GM12872 (cell line): ENCODE data around the gene NRDE2.

Experiments used
- TF ChIP-seq, protein P1 (sequence below): IDR thresholded peaks from 3 replicates; pipeline ENCODE4 v1.5.1; 2011; ENCODE audit warnings: low read depth, mild to moderate bottlenecking, low read length, moderate library complexity; ENCODE audit not compliant: insufficient read depth

The NRDE2 gene

DNA sequence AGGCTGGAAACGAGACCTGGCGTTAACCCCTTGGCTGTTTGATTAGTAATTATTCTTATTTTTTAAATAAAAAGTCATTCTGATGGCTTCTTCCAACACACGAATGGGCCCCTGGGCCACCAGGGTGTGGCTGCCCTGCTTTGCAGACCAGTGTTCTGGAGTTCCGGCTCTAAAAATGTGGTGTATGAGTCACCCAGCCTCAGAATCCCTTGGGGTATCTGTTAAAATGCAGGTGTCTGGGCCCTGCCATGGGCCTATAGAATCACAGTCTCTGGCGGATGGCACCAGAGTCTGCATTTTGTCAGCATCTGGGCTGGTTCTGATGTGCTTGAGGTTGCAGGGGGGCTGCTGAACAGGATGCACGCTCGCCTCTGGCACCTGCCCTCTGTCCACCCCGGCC lies 77.9 kb downstream of the NRDE2 start:
- TF ChIP-seq, protein P1, sequence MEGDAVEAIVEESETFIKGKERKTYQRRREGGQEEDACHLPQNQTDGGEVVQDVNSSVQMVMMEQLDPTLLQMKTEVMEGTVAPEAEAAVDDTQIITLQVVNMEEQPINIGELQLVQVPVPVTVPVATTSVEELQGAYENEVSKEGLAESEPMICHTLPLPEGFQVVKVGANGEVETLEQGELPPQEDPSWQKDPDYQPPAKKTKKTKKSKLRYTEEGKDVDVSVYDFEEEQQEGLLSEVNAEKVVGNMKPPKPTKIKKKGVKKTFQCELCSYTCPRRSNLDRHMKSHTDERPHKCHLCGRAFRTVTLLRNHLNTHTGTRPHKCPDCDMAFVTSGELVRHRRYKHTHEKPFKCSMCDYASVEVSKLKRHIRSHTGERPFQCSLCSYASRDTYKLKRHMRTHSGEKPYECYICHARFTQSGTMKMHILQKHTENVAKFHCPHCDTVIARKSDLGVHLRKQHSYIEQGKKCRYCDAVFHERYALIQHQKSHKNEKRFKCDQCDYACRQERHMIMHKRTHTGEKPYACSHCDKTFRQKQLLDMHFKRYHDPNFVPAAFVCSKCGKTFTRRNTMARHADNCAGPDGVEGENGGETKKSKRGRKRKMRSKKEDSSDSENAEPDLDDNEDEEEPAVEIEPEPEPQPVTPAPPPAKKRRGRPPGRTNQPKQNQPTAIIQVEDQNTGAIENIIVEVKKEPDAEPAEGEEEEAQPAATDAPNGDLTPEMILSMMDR, result no peak

DNA sequence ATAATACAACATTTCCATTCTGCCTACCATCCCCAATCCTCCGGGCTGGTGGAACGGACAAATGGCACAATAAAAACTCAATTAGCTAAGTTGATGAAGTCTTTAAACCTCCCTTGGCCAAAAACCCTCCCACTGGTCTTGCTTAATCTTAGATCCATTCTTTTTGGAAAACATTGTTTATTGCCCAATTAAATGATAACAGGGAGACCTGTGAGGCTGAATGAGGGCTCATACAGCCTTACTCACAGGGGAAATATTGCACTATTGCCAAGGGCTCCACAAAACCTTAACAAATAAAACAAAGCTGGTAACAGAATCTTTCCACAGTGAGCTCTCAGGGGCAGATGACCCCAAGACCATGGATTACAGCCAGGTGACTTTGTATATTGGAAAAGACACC lies 83.1 kb downstream of the NRDE2 start:
- TF ChIP-seq, protein P1, result no peak

DNA sequence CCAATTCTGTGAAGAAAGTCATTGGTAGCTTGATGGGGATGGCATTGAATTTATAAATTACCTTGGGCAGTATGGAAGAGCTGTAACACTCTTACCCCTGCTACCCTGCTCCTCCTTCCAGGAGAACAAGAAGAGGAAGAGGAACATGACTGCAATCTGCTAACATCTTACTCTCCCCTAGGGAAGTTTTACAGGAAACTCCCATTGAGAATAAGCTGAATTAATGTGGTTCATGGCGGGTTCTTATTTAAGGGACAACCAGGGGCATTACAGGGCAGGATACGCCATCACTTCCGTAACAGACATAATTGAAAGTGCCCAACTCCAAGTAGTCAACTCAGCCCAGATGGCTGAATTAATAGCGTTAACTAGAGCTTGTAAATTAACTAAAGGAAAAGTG lies 84.8 kb downstream of the NRDE2 start:
- TF ChIP-seq, protein P1, result no peak

DNA sequence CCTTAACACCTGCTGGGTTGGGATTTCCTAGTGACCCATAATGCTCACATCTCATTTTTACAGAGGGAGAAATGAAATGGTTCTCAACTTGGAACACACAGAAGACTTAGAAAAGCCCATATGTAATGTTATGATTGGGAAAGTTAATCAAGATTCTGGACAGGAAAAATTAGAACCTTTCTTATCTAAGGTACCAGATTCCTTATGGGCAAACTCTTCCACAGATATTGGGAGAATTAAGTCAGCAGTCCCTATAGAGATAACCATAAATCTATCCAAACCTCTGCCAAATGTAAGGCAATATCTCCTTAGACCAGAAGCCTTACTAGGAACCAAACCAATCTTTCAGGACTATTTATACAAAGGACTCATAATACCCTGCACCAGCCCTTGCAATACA lies 89.3 kb downstream of the NRDE2 start:
- TF ChIP-seq, protein P1, result no peak

DNA sequence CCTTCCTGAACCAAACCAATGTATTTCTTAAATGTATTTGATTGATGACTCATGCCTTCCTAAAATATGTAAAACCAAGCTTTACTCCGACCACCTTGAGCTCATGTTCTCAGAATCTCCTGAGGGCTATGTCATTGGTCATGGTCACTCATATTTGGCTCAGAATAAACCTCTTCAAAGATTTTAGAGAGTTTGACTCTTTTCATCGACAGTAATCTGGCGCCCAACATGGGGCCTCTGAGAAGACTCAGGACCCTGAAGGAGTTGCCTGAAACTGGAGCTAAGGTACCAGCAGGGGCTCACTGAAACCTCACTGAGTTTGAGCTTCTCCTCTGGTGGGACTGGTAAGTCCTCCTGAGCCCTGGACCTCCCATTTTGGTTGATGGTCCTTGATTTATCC lies 92.6 kb downstream of the NRDE2 start:
- TF ChIP-seq, protein P1, result no peak

DNA sequence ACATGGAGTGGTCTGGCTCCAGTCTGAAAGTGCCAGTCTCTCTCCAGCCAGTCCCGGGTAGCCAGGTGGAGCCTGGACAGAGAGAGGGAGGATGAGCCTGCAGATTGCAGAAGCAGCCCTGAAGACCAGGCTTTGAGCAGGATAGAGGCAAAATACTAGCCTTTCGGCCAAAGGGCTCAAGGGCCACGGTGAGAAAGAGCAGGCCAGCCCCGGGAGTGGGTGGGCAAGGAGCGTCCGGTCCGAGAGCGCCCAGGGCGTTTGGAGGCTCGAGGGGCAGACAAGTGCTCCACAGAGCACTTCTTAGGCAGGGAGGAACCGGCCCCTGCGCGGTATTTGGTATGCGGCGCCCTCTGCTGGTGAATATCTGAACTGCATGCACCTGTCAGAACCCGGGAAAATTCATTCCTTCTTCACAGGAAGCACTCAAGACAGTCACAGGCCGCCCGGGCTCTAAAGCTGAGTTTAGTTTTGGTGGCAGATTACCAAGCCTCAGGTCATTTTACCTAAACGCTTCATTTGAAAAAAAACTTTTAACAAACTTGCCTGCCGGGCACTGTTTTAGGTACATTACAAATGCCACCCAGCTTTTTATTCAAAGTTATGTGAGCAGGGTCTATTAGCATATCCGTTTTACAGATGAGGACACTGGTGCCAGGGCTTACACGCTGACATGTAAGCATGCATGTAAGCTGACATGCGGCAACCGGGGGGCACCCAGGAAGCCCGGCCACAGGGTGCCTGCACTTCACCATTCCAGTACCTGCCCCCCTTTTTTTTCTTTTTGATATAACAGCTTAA lies 96.4 kb downstream of the NRDE2 start:
- TF ChIP-seq, protein P1, result peak; percentile 88

DNA sequence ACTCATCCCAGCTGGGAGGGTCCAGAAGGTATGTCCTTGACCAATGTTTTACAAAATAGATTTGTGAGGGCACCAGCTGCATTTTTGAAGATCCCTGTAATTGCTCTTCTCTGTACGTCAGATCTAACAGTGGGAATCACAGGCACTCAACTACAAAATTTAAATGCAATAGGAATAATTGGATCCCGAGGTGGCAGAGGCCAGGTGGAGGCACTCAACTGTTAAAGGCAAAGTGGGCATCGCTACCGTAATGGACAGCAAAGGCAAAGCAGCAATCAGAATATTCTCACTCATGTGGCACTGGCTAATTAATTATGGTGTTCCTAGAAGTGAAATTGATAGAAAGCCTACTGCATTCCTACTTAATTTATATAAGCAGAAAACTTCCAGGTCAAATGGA lies 103.3 kb downstream of the NRDE2 start:
- TF ChIP-seq, protein P1, result no peak
